Activated CD8-positive, alpha-beta memory T cell treated with anti-CD3 and anti-CD28 coated beads, Interleukin-2, amount 50 U/mL, for 24 hours (primary cell): ENCODE measurements around the gene FCN1.

Experiments used
- DNase-seq: peaks from one replicate; pipeline ENCODE4 v3.0.0-alpha.2; 2020; ENCODE audit errors: extremely low read depth

FCN1 gene

GRCh38 chr9:134937164-134937555, 19.4 kb upstream of the FCN1 start:
- no peak for DNase-seq

- DNase-seq = no peak
Observed at GRCh38 chr9:134936346-134937163, 18.8 kb upstream of the FCN1 start.

- no peak for DNase-seq
Observed at GRCh38 chr9:134935701-134936345, 18.1 kb upstream of the FCN1 start.

- DNase-seq = no peak
Observed at GRCh38 chr9:134935056-134935640, 17.4 kb upstream of the FCN1 start.

- no peak for DNase-seq
Observed at GRCh38 chr9:134933076-134933659, 15.5 kb upstream of the FCN1 start.

- DNase-seq = no peak
Observed at GRCh38 chr9:134932606-134933005, 14.9 kb upstream of the FCN1 start.

- no peak for DNase-seq
Observed at GRCh38 chr9:134932171-134932570, 14.5 kb upstream of the FCN1 start.

- DNase-seq = no peak
Observed at GRCh38 chr9:134930398-134930797, 12.7 kb upstream of the FCN1 start.

GRCh38 chr9:134929193-134930158, 11.8 kb upstream of the FCN1 start:
- no peak for DNase-seq

- DNase-seq = no peak
Observed at GRCh38 chr9:134928436-134929192, 10.9 kb upstream of the FCN1 start.

GRCh38 chr9:134925011-134925511, 7.3 kb upstream of the FCN1 start:
- no peak for DNase-seq

GRCh38 chr9:134923466-134923865, 5.8 kb upstream of the FCN1 start:
- DNase-seq = no peak

- DNase-seq = no peak
Observed at GRCh38 chr9:134922932-134923240, 5.2 kb upstream of the FCN1 start.

GRCh38 chr9:134922066-134922931, 4.6 kb upstream of the FCN1 start:
- DNase-seq = no peak

GRCh38 chr9:134919303-134919702, 1.6 kb upstream of the FCN1 start:
- no peak for DNase-seq

- DNase-seq = no peak
Observed at GRCh38 chr9:134918646-134919045, 934 bp upstream of the FCN1 start.

GRCh38 chr9:134916161-134916665, 1.5 kb downstream of the FCN1 start:
- DNase-seq = no peak

GRCh38 chr9:134915046-134915985, 2.4 kb downstream of the FCN1 start:
- no peak for DNase-seq

- no peak for DNase-seq
Observed at GRCh38 chr9:134914501-134914834, 3.2 kb downstream of the FCN1 start.
